Endometrial microvascular endothelial cells (primary cell): Measurements from ENCODE around the gene TOMM40L. TPM values are rescaled to one million over a fixed set of nuclear protein-coding genes. Genes with fewer than 3 reads are reported as not detected.

Experiments
- in situ Hi-C: cut with HindIII; loops from 2 replicates; pipeline ENCODE4 v1.10.0; 2017; ENCODE audit warnings: low sequenced_read_pairs, low pct_unique_long_range_greater_than_20kb; ENCODE audit errors: inconsistent ontology term
- total RNA-seq: library from RNA; depleted of rRNA; stranded (reverse); fragments of >200 nt; gene quantifications from one replicate; pipeline ENCODE4 v1.2.3, GENCODE V29; 2015; ENCODE audit errors: inconsistent ontology term

Gene TOMM40L
- 24.8 TPM for total RNA-seq

DNA sequence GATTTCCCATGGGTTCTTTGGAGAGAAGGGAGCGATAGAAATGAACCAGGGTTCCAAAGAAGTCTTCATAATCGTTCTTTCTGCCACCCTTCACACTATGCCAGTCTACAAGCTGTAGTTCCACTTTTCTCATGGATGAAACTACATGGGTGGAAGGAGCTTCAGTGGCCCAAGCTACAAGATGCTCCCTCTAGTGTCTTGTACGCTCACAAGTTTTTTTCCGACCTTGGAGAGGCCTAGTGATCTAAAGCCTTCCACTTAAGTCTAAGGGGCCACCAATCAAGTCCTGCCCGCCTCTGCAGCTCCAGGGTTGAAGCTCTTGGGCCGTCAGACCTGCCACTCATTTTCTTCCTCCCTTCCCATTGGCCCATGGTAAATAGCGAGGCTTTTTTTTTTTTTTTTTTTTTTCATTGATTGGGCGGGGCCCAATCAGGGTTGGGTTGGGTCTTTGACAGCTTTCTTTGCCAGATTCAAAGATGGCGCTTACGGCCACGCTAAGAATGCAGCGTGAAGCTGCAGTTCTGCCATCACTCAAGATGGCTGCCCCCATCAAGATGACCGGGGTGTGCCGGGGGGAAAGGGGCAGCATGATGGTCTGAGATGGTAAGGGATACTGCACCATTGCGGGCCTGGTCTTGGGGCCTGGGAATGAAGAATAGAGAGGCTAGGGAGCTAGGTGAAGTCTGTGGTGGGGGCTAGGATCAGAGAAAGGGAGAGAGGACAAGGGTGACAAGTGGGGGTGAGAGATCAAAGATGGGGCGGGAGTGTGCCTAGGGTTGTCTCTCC, at the start of gene TOMM40L:
Gene TOMM40L, plus strand, starts transcription at position 527 of the 786 bp plus-strand sequence. CDS start 430 bp downstream, outside the sequence.
- in situ Hi-C loops: no loop called here

DNA sequence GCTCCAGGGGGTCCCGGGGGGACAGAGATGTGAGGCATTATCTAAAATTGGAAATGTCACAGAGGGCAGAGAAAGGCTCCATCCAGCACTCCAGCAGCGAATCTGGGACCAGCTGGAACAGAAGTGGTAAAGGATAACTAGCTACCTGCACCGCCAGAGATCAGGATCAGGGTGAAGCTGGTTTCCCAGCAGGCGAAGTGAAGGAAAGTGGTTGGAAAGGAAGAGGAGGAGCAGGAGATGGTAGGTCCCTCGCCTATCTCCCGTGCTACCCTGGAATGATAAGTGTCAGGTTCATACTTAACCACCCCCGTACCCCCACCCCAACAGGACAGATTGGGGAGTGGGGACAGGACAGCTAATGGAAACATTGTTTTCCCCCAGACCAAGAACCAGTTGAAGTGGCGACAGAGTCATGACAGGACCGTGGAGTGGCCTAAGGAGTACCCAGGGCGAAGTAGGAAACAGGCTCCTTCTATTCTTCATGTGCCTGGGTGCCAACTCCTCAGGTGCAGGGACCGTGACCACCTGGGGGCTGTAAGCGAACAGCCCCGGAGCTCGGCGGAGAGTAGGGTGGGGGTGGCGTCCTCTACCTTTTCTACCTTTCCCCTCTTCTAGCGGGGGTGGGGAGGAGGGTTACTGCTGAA, 49.3 kb upstream of the TOMM40L start:
- in situ Hi-C loops: no loop called here

DNA sequence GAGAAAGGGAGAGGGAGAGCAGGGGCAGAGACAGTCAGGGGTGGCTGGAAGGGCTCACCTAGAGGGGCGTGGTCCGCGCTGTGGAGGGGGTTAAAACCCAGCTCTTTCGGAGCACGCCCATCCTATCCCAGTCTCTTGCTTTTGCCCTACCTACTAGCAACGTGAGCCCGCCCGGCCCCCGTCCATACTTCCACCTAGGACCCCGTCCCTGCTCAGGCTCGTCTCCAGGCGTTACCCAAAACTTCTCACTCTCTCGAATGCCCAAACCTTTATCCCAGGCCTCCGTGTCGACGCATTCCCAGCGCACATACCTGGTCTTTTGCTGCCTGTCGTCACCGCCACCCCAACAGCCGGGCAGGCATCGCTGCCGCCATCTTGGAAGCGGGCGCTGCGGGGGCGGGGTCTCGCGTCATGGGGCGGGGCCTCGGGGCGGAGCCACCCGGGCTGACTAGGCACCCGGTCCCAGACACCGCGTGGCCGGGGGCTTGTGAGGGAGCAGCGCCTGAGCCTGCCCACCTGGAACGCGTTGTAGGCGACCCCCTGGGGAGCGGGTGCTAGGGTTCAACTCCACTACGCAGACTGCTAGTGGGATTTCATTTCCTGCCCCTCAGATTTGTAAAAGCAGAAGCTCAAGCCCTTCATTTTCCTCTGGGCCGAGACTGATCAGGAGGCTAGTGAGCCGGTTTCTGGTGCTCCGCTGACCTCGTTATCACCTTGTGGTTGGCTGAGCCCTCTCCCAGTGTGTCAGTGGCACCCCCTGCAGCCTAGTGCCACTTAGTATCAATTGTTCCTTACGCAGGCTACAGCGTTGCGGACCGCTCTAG, 48.5 kb upstream of the TOMM40L start, which contains the start of gene B4GALT3:
Gene B4GALT3, minus strand, starts transcription at position 396 of the 824 bp plus-strand sequence. CDS start 1,447 bp downstream, outside the sequence.
- in situ Hi-C loops: no loop called here

DNA sequence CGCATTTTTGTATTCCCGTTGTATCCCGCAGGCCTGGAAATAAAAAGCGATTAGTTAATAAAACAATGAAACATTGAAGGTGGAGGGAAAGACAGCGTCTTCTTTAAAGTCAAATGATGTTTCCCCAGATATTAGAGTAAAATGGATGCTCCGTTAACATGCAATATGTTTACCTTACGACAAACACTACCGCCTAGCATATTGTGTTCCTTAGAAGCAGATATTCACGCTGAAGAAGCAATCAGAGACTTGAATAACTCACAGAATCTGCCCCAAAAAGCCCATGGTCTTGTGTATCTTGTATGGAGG, 48.0 kb upstream of the TOMM40L start:
- in situ Hi-C loops: no loop called here

DNA sequence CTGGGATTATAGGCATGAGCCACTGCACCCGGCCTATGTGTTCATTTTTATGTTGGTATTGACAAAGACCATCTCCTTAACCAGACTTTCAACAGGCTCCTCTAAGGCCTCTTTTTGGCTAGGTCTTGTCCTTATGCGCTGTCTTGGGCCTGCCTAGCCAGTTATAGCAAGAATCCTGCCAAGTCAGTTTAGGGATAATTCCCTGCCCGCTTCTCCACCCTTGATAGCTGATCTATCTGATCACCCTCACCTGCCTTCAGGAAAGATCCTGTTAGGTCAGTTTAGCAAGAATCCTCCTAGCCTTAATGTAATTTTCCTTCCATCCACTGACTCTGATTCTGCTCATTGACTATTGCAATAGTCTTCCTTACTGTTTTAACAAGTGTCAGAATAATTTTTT, 46.2 kb upstream of the TOMM40L start:
- in situ Hi-C loops: no loop called here

DNA sequence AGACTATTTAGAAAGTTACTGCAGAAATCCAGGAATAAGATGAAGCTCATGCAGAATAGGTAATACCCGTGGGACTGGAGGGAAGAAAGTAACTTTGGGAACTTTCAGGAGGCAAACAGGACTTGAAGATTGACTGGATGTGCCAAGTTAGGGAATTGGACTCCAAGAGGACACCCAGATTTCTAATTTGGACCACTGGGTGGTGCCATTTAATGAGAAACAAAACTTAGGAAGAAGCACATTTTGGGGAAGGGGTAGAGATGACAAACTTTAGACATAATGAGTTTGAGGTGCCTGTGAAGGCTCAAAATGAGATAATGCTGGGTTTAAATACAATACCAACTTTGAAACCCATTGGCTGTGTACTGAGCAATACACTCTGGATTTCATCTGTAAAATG, 45.2 kb upstream of the TOMM40L start:
- in situ Hi-C loops: no loop called here

DNA sequence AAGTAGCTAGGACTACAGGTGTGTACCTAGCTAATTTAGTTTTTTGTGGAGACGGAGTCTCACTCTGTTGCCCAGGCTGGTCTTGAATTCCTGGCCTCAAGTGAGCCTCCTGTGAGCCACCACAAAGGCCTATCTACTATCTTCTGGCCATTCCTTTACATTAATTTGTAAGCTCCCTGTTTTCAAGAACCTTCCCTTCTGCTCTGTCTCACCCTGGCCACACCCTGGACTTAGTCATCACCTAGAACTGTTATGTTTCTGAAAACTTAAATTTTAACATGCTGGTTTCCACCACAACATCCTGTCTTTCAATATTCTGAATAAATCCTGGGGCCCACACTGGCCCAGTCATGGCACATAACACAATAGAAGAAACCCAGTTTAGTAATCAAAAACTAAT, 43.6 kb upstream of the TOMM40L start:
- in situ Hi-C loops: no loop called here

DNA sequence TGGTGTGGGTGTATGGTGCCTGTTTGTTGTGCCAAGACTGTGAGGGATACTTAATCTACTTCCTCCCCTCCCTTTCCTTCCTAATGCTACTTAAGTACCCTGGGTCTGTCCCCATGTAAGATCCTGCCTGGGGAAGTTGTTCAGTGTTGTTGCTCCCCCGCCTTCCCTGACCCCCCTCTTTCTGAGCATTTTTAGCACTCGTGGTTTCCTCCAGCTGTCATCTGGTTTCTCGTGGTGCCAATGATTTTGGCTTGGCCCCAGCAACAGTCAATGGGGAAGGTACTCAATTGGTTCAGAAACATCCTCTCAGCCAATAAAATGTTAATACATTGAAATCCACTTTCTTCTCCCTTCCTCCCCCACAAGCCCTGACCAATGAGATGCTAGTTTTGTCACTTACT, 40.6 kb upstream of the TOMM40L start:
- in situ Hi-C loops: no loop called here

DNA sequence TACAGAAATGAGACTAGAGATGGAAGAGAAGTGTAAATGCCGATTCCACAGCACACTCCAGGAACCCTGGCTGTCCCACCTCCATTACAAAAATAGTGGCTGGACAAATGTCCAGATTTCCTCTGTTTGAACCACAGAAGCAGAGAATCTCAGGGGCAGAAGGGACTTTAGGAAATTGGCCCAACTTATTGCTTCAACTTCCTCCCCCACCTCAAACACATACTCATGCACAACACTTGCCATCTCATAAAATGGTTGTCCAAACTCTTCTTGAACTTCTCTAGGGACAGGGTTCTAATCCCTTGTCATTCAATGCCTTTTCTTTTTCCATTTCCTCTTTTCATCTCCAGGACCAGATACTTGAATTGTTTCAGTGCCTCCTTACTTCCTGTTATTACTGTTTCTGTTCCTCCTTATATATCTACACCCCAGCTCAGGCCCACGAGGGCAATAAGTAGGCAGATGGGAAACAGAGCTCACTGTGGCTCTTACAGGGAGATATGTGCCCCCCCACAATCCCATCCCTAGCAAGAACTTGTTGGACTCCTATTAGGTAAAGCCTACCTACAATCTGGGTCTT, 40.0 kb upstream of the TOMM40L start:
- in situ Hi-C loops: no loop called here

DNA sequence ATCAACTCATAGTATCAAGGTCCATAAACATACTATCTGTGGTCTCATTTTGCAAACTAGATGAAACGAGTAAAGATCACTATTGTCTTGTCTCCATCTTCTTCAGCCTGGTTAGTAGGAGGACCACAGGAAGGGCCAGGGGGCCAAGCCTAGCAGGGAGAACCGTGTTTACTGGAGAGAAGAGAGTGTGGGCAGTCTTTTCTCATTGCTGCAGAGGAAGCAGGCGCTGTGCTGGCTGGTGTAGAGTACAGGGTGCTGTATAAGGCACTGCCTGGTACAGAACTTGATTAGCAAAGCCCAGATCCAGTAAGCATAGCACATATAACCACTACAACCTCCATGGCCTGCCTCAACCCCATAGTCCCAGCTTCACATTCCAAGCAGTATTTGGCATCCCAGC, 38.5 kb upstream of the TOMM40L start:
- in situ Hi-C loops: no loop called here

DNA sequence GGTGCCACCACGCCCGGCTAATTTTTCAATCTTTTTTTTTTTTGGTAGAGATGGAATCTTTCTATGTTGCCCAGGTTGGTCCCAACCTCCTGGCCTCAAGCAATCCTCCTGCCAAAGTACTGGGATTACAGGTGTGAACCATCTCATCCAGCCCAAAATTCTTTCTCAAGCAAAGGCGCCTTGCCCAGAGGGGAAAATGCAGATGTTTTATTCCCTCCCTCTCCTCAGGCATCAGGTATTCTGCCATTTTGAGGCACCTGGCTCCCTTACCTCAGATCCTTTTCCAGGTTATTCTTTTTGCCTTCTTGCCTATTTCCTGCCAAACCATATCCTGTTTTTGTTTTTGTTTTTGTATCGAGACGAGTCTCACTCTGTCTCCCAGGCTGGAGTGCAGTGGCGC, 37.5 kb upstream of the TOMM40L start:
- in situ Hi-C loops: no loop called here

DNA sequence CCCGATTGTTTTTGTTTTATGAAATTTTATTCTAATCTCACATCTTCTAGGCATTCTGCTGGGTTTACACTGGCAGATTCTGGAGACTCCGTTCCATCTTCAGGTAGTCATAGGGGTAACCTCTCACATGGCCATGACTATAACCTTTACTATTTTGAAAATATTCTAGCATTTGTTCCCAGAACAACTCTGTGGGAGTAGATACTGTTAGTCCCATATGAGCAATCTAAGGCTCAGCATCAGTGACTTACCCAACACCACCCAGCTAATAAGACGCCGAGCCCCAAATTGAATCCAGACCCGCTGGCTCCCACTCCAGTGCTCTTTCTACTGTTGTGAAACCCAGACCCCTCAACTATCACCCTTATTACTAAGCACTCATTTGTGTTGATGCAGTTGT, 36.8 kb upstream of the TOMM40L start:
- in situ Hi-C loops: no loop called here

DNA sequence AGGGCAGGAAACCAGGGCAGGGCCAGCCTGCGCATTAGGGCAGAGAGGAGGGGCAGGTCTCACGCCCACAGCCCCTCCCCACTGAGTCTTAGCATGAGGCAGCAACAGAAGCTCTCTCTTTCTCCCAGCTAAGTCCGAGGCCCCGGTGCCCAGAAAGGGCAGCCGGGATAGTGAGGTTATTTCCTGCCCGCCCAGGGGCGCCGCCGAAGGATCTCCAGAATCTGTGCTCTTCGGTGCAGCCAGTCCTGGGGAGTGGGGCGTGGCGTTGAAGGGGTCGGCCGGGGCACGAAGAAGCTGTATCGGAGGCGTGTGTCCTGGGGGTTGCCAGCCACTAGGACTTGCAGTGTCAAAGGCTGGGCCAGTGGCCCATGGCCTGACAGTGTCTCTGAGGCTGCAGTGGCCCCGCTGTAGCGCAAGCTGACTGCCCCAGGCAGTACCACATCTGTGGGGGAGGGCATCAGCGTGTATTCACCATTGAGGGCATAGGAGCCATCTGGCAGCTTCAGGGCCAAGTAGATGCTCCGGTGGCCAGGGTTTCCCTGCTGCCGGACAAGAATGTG, 34.8 kb upstream of the TOMM40L start:
- in situ Hi-C loops: no loop called here

DNA sequence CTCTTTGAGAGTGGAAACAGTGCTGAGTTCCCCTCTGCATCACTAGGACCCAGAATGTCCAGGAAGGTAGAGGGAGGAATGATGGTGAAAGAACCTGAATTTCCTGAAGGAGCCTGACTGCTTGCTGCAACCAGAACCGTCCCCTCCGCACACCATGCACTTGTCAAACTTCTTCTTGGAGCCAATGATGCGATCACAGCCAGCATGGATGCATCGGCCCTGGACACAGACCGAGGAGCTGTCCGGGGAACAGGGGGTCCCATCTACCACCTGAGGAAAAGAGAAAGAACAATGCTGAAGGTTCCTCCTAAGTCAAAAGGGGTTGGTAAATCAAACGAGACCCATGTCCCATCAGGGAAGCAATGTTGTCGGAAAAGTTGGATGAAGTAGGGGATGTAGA, 33.9 kb upstream of the TOMM40L start:
- in situ Hi-C loops: no loop called here

DNA sequence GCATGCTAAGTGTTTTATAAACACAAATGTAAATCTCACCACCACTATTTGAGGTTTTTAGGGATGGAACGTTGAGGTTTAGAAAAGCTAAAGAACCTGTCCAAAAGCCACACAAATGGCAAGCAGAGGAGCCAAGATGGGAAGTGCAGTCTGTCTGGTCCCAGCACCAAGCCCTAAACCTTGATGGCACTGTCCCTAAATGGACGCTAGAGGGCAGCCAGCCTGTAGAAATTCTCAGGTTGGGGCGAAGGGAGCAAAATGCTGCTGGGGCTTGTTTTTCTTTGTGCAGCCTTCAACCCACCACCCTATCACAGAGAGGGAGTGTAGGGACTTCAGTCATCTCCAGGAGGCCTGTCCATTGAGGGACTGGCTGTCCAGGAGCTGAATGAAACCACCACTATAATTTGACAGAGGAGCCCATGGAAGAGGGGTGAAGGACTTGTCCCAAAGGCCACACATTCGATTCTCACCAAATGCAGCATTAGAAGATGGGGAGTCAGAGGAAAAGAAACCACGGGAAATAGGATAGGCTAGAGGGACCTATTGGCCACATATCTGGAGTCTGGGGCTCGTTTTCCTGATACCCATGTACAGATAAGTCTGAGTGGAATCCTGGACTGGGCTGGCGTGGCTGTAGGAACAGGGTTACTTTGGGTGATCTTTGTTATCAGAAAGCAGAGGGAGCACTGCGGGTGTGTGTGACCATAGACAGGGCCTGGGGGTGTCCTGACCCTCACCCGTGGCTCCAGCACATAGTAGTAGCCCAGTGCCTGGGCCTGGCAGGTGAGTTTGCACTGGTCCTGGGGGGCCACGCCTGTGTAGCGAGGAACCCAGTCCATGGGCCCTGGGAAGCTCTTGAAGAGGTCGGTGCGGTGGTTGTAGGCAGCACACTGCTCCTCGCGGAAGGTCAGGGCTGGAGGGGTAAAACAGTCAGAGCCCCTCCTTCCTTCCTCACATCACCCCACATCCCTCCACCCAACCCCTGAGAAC, 33.1 kb upstream of the TOMM40L start:
- in situ Hi-C loops: no loop called here

DNA sequence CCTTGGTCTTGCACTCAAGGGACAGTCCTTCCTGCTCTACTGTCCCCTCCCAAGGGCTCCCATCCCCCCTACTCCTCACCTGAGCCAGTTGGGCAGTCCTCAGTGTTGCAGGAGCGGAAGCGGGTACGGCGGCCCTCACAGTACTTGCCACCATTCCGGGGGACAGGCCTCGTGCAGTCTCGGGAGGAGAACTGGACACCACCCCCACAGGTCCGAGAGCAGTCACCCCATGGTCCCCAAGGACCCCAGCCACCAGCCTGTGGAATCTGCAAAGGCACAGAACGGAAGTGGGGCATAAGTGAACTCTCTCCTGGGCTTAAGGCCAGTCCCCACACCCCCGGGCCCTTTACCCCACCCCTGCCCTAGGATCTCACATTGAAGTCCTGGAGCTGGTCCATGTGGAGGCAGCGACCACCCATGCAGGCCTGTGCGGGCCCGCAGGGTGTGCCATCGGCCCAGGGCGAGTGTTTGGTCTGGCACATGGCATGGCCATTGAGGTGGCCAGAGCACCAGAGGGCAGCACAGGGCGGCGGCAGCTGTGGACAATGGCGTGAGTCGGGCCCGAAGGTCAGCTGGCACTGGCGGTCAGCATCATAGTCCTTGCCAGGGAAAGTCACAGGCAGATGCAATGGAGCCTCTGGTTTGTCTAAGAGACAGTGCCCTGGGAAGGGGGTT, 32.2 kb upstream of the TOMM40L start:
- in situ Hi-C loops: no loop called here

DNA sequence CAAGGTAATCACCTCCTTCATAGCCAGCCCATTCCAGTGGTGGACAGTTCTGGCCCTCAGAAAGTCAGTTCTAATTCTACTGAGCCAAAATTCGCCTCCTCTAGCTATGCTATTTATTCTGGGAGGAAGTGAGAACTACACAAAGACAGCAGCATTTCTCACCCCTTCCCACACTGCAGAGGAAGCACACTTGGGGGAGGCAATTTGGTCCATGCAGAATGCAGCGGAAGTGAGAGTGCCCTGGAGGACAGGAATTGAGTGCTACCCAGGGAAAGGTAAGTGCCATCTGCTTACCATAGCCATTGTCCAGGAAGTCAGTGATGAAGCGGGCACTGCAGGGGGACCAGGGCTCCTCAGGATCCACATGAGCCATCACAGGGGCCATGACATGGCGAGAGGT, 30.7 kb upstream of the TOMM40L start:
- in situ Hi-C loops: no loop called here

DNA sequence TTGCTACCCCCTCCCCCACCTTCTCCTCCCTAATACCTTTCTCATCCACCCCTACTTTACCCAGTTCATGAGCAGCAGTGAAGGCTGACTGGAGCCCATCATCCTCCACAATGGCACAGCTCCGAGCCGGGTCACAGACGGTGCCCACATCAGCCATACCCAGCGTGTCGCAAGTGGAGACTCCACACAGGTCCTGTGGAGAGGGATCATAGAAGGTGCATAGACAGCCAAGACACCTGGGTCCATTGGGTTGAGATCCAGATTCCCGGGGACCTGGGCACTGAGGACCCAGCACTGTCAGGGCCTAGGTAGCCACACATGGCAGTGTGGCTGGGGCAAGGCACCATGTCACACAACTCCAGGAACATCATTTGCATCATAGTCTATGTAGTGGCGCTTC, 29.7 kb upstream of the TOMM40L start:
- in situ Hi-C loops: no loop called here
